ENCODE results near the gene ARMCX5.

- TF ChIP-seq POLR2A (IDR thresholded peaks at IDR 0.05), result peak; percentile 66
- peak in 2 of 4 donors; percentile 6 to 43 for TF ChIP-seq CTCF (IDR thresholded peaks at IDR 0.05)
These were observed at the start of gene ARMCX5 for GRCh38 chrX:102599084-102599950.
